Measurements from ENCODE around the gene CYSLTR2. TPM values are rescaled to one million over a fixed set of nuclear protein-coding genes. Genes with fewer than 3 reads are reported as not detected.
A peak's percentile ranks its signal among the peaks of the same experiment; 100 is the strongest.

Gene CYSLTR2
- total RNA-seq, 2 donors from 2014 or later, result 0.59 to 0.74 TPM

DNA sequence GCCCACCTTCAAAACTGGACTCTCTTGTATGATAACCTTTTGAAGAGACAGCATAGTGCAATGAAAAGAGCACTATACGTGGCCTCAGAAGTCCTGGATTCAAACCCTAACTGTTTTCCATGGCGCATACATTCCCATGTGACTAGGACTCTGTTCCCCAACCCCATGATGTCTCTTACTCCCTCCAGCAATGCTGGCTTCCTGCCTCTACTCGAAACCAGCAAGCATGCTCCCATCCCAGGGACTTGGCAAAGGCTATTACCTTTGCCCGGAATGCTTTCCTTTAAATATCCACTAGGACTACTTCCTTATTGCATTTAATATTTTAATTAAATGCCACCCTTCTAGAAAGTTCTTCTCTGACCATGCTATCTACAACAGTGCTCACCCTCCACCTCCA, 75.1 kb downstream of the CYSLTR2 start:
- Histone ChIP-seq H3K9me3 (no peaks in the 10 kb centered on the region), H3K4me3 (no peak overlapping the region), H3K36me3 (no peaks in the 10 kb centered on the region), H3K27ac (no peak overlapping the region), H3K27me3 (replicated peaks; ENCODE audit: insufficient read depth) (no peaks in the 10 kb centered on the region), H3K4me1 (replicated peaks) (no peaks in the 10 kb centered on the region)
- 89% methylated on average over 4 of the region's 4 CpGs for WGBS
- no peak for DNase-seq (ENCODE audit: low spot score)
- intact Hi-C loops (cut with DNase I), result no loop called here
- TF ChIP-seq POLR2A (IDR thresholded peaks at IDR 0.05) (no peak), POLR2AphosphoS5 (IDR thresholded peaks at IDR 0.05) (no peak)
- TF ChIP-seq, protein P1, sequence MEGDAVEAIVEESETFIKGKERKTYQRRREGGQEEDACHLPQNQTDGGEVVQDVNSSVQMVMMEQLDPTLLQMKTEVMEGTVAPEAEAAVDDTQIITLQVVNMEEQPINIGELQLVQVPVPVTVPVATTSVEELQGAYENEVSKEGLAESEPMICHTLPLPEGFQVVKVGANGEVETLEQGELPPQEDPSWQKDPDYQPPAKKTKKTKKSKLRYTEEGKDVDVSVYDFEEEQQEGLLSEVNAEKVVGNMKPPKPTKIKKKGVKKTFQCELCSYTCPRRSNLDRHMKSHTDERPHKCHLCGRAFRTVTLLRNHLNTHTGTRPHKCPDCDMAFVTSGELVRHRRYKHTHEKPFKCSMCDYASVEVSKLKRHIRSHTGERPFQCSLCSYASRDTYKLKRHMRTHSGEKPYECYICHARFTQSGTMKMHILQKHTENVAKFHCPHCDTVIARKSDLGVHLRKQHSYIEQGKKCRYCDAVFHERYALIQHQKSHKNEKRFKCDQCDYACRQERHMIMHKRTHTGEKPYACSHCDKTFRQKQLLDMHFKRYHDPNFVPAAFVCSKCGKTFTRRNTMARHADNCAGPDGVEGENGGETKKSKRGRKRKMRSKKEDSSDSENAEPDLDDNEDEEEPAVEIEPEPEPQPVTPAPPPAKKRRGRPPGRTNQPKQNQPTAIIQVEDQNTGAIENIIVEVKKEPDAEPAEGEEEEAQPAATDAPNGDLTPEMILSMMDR (IDR thresholded peaks at IDR 0.05), result no peak

DNA sequence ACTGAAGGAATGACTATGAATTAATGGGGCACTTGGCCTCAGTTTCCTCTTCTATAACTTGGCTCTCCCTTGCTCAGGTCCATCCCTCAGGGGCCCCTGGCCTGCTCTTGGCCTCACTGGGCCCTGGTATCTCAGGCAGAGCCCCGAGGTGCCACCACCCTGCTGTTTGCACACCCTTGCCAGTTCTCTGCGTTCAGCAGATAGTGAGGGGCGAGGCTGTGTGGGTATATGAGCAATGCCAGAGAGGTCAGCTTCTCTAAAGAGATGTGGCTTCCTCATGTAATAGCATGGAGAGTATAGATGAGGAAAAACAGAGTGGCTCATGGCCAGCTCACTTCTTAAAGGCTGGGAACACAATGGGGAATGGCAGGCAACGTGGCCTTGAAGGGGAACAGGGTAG, 76.1 kb downstream of the CYSLTR2 start:
- WGBS, result 87% methylated on average over 4 of the region's 4 CpGs
- H3K9me3 ChIP-seq, result no peaks in the 10 kb centered on the region
- no peaks in the 10 kb centered on the region for H3K4me1 ChIP-seq (replicated peaks)
- H3K36me3 ChIP-seq, result no peaks in the 10 kb centered on the region
- H3K27me3 ChIP-seq (replicated peaks; ENCODE audit: insufficient read depth), result no peaks in the 10 kb centered on the region
- DNase-seq (ENCODE audit: low spot score), result no peak
- H3K4me3 ChIP-seq, result no peak overlapping the region
- intact Hi-C loops (cut with DNase I), result no loop called here
- no peak overlapping the region for H3K27ac ChIP-seq
- TF ChIP-seq POLR2A (IDR thresholded peaks at IDR 0.05), result no peak

DNA sequence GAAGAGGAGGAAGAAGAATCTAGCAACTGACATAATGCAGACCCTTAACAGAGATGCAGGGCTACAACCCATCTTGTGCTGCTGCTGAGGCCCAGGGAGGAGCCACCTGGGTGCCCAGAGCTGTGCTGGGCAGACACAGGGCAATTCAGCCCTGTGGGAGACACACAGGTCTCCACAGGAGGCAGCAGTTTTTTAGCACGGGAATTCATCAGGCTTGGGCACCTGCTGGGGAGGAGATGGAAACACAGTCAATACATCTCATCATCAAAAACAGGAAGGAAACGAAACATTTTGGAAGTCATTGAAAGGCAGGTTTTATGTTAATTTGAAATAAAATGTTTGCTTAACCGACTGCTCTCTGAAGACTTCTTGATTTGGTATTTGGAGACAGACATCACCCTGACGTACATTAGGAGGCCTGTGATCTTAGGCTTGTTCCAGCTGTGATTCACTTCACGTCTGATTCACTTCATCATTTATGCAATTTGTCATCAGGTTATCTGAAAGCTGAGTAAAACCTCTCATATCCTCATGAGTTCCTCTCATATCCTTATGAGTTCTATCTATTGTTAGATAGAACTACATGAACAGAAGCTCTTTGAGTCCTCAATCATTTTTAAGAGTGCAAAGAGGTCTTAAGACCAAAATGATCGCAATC, 77.4 kb downstream of the CYSLTR2 start:
- TF ChIP-seq POLR2A (IDR thresholded peaks at IDR 0.05) (no peak), POLR2AphosphoS5 (IDR thresholded peaks at IDR 0.05) (no peak)
- TF ChIP-seq, protein P1 (IDR thresholded peaks at IDR 0.05), result no peak
- WGBS, result 68% methylated on average over 6 of the region's 6 CpGs
- DNase-seq (ENCODE audit: low spot score), result no peak

DNA sequence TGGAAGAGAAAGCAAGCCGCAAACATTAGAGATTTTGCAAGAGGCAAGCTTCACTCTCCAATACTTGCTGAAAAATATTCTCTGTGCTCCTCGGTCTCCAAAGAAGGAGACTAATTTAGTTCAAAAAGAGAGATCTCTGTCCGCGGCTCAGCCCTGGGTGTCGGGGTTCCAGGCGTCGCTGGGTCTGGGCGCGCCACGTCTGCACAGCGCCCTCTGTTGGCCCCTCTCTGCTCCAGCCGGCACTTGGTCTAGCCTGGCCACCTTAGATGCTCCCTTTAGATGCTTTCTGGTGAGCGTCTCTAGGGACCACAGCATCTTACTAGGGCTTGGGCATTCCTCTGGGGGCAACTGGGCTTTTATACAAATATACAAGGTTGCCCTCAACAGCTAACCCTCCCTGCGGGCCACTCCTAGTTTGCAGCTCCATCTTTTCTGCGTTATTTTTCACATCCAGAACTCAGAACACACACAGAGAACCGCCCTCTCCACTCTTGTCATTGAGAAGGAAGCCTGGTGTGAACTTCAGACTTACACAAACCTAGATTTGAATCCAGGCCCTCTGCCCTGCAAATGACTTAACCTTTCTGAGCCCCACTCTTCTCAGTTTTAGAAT, 78.3 kb downstream of the CYSLTR2 start:
- Histone ChIP-seq H3K4me3 (no peak overlapping the region), H3K27ac (no peak overlapping the region), H3K27me3 (replicated peaks; ENCODE audit: insufficient read depth) (no peaks in the 10 kb centered on the region), H3K9me3 (no peaks in the 10 kb centered on the region), H3K36me3 (no peaks in the 10 kb centered on the region), H3K4me1 (replicated peaks) (no peaks in the 10 kb centered on the region)
- intact Hi-C loops (cut with DNase I), result no loop called here
- DNase-seq (ENCODE audit: low spot score), result no peak
- WGBS, result 41% methylated on average over 16 of the region's 16 CpGs
- no peak for TF ChIP-seq POLR2AphosphoS5 (IDR thresholded peaks at IDR 0.05)
- TF ChIP-seq, protein P1 (IDR thresholded peaks at IDR 0.05), result peak in 2 of 4 experiments; percentile 22 to 43
- no peak for TF ChIP-seq POLR2A (IDR thresholded peaks at IDR 0.05)

More for the DNA sequence above, 77.4 kb downstream of the CYSLTR2 start:
- intact Hi-C loops (cut with DNase I), result no loop called here
- no peaks in the 10 kb centered on the region for H3K36me3 ChIP-seq
- H3K4me3 ChIP-seq, result no peak overlapping the region
- no peaks in the 10 kb centered on the region for H3K27me3 ChIP-seq (replicated peaks; ENCODE audit: insufficient read depth)
- no peaks in the 10 kb centered on the region for H3K9me3 ChIP-seq
- no peaks in the 10 kb centered on the region for H3K4me1 ChIP-seq (replicated peaks)
- no peak overlapping the region for H3K27ac ChIP-seq

DNA sequence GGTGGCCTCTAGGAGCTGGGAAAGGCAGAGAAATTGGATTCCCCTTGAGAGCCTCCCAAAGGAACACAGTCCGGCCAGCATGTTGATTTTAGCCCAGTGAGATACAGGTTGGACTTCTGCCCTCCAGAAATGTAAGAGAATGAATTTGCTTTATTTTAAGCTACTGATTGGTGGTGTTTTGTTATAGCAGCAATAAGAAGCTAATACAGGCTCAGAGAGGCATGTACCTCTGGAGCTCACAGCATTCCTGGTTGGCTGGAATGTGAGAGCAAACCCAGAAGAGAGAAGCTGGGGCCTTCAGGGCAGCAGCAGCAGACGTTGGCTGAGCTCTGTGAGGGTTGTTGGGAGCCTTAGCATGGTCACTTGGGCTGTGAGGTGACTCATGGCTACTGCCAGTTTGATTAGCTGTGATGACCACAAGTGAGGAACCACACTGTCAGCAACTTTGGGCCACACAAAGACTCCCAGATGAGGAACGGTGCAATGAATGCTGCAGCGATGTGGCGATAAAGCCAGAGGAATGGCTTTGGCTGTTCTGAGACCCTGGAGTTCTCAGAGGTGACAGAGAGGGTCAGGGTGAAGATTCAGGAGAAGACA, 80.1 kb downstream of the CYSLTR2 start:
- Histone ChIP-seq H3K4me1 (replicated peaks) (no peaks in the 10 kb centered on the region), H3K36me3 (no peaks in the 10 kb centered on the region), H3K27ac (no peak overlapping the region), H3K9me3 (no peaks in the 10 kb centered on the region), H3K27me3 (replicated peaks; ENCODE audit: insufficient read depth) (no peaks in the 10 kb centered on the region), H3K4me3 (no peak overlapping the region)
- no peak for DNase-seq (ENCODE audit: low spot score)
- 90% methylated on average over 5 of the region's 5 CpGs for WGBS
- TF ChIP-seq, protein P1 (IDR thresholded peaks at IDR 0.05), result no peak
- TF ChIP-seq POLR2A (IDR thresholded peaks at IDR 0.05), result no peak
- no peak for TF ChIP-seq POLR2AphosphoS5 (IDR thresholded peaks at IDR 0.05)
- intact Hi-C loops (cut with DNase I), result no loop called here

Measured in prostate gland (tissue), 2 donors.